Ovary (tissue), 3 donors: ENCODE measurements around the gene CFAP43.

Experiments
- POLR2A ChIP-seq: fragments of 450-650 bp; IDR thresholded peaks from one replicate; pipeline ENCODE4 v1.6.1; 2017; ENCODE audit warnings: antibody characterized with exemption, mild to moderate bottlenecking, moderate library complexity
- TF ChIP-seq, protein P1 (sequence below), 3 donors: fragments of 450-650 bp in 2 of 3; fragments of 200-600 bp in 1 of 3; IDR thresholded peaks; one replicate each; pipeline versions ENCODE4 v1.5.1 to v1.8.0; 2016 to 2022; ENCODE audit warnings: antibody characterized with exemption in 3 of 3, mild to moderate bottlenecking in 1 of 3
- donor health status: DM: no; HTN: no; CAD: no.

DNA sequence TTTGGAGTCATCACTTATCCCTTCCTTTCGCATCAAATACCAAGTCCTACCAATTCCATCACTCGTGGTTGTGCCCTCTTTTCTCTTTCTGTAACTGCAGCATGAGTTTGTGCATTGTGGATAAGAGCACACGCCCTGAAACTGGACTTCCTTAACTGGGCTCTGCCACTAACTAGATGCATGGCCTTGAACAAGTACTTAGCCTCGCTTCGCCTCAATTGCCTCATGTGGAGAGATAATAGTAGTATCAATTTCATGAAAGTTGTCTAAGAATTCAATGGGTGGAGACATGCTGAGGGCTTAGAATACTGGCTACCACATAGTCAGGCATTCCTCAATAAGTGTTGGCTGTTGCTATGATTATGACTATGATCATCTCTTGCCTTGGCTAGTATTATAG is 41.5 kb downstream of the CFAP43 start:
- TF ChIP-seq, protein P1, sequence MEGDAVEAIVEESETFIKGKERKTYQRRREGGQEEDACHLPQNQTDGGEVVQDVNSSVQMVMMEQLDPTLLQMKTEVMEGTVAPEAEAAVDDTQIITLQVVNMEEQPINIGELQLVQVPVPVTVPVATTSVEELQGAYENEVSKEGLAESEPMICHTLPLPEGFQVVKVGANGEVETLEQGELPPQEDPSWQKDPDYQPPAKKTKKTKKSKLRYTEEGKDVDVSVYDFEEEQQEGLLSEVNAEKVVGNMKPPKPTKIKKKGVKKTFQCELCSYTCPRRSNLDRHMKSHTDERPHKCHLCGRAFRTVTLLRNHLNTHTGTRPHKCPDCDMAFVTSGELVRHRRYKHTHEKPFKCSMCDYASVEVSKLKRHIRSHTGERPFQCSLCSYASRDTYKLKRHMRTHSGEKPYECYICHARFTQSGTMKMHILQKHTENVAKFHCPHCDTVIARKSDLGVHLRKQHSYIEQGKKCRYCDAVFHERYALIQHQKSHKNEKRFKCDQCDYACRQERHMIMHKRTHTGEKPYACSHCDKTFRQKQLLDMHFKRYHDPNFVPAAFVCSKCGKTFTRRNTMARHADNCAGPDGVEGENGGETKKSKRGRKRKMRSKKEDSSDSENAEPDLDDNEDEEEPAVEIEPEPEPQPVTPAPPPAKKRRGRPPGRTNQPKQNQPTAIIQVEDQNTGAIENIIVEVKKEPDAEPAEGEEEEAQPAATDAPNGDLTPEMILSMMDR (IDR thresholded peaks at IDR 0.05): no peak
- TF ChIP-seq POLR2A: no peak
